ENCODE measurements around the gene WASF2.
"Not testable (repeated sequence)": the region's sequence is repeated elsewhere in the genome, so short reads cannot be mapped to it uniquely, and the experiment has no call there.

Gene WASF2

GRCh38 chr1:27489973-27490741 is at the start of gene WASF2:
Gene WASF2, minus strand, starts transcription at chr1:27490167. Its CDS starts 61,277 bp downstream, at chr1:27428890.
- DNase-seq (ENCODE audit: low read depth): peak; percentile 94

- DNase-seq (ENCODE audit: low read depth): no peak
Observed at GRCh38 chr1:27538793-27539192, 48.8 kb upstream of the WASF2 start.

GRCh38 chr1:27538305-27538676 is 48.3 kb upstream of the WASF2 start:
- not testable (repeated sequence) for DNase-seq (ENCODE audit: low read depth)

- no peak for DNase-seq (ENCODE audit: low read depth)
Observed at GRCh38 chr1:27536767-27537166, 46.8 kb upstream of the WASF2 start.

GRCh38 chr1:27536010-27536757 is 46.2 kb upstream of the WASF2 start:
- DNase-seq (ENCODE audit: low read depth): no peak

GRCh38 chr1:27535386-27535785 is 45.4 kb upstream of the WASF2 start:
- DNase-seq (ENCODE audit: low read depth): no peak

GRCh38 chr1:27531959-27532685 is 42.2 kb upstream of the WASF2 start:
- no peak for DNase-seq (ENCODE audit: low read depth)

- DNase-seq (ENCODE audit: low read depth): no peak
Observed at GRCh38 chr1:27530192-27530591, 40.2 kb upstream of the WASF2 start.

GRCh38 chr1:27529704-27530018 is 39.7 kb upstream of the WASF2 start:
- no peak for DNase-seq (ENCODE audit: low read depth)

GRCh38 chr1:27528818-27529703 is 39.1 kb upstream of the WASF2 start:
- no peak for DNase-seq (ENCODE audit: low read depth)

GRCh38 chr1:27527890-27528817 is 38.2 kb upstream of the WASF2 start:
- no peak for DNase-seq (ENCODE audit: low read depth)

- DNase-seq (ENCODE audit: low read depth): no peak
Observed at GRCh38 chr1:27527223-27527889, 37.4 kb upstream of the WASF2 start.

- DNase-seq (ENCODE audit: low read depth): no peak
Observed at GRCh38 chr1:27526569-27527222, 36.7 kb upstream of the WASF2 start.

- DNase-seq (ENCODE audit: low read depth): no peak
Observed at GRCh38 chr1:27525296-27526272, 35.6 kb upstream of the WASF2 start.

GRCh38 chr1:27523337-27524020 is 33.5 kb upstream of the WASF2 start:
- DNase-seq (ENCODE audit: low read depth): no peak

GRCh38 chr1:27522432-27523336 is 32.7 kb upstream of the WASF2 start:
- DNase-seq (ENCODE audit: low read depth): no peak

Measured in stimulated activated CD8-positive, alpha-beta memory T cell treated with anti-CD3 and anti-CD28 coated beads, Interleukin-12 subunit alpha, Interleukin-12 subunit beta, amount 100 ng/mL, for 1 hour (primary cell).